ENCODE measurements around the gene STPG2. TPM values are rescaled to one million over a fixed set of nuclear protein-coding genes. Genes with fewer than 3 reads are reported as not detected.
"Not testable (repeated sequence)": the region's sequence is repeated elsewhere in the genome, so short reads cannot be mapped to it uniquely, and the experiment has no call there.

The STPG2 gene
- total RNA-seq, 1 donor from 2014 or later = 15.6 TPM

- no peak for DNase-seq
These were observed 515.5 kb downstream of the STPG2 start for GRCh38 chr4:97627750-97628149.

GRCh38 chr4:97624204-97624603, 519.1 kb downstream of the STPG2 start:
- no peak for DNase-seq

- no peak for DNase-seq
These were observed 537.3 kb downstream of the STPG2 start for GRCh38 chr4:97605932-97606331.

- DNase-seq = no peak
These were observed 550.0 kb downstream of the STPG2 start for GRCh38 chr4:97593248-97593647.

- no peak for DNase-seq
These were observed 553.0 kb downstream of the STPG2 start for GRCh38 chr4:97590266-97590665.

- no peak for DNase-seq
These were observed 553.6 kb downstream of the STPG2 start for GRCh38 chr4:97589481-97590196.

- no peak for DNase-seq
These were observed 555.4 kb downstream of the STPG2 start for GRCh38 chr4:97587912-97588311.

GRCh38 chr4:97585274-97585673, 558.0 kb downstream of the STPG2 start:
- no peak for DNase-seq

GRCh38 chr4:97582890-97583289, 560.4 kb downstream of the STPG2 start:
- DNase-seq = no peak

GRCh38 chr4:97577004-97577403, 566.3 kb downstream of the STPG2 start:
- DNase-seq = no peak

GRCh38 chr4:97560009-97560408, 583.3 kb downstream of the STPG2 start:
- no peak for DNase-seq

GRCh38 chr4:97558204-97558778, 585.0 kb downstream of the STPG2 start:
- DNase-seq = no peak

GRCh38 chr4:97550637-97551036, 592.6 kb downstream of the STPG2 start:
- not testable (repeated sequence) for DNase-seq

- DNase-seq = no peak
These were observed 594.2 kb downstream of the STPG2 start for GRCh38 chr4:97548943-97549583.

- DNase-seq = no peak
These were observed 595.1 kb downstream of the STPG2 start for GRCh38 chr4:97548186-97548585.

GRCh38 chr4:97531351-97531750, 611.9 kb downstream of the STPG2 start:
- DNase-seq = no peak

- DNase-seq = no peak
These were observed 612.6 kb downstream of the STPG2 start for GRCh38 chr4:97530676-97531075.

- no peak for DNase-seq
These were observed 618.0 kb downstream of the STPG2 start for GRCh38 chr4:97525236-97525635.

GRCh38 chr4:97517939-97518338, 625.3 kb downstream of the STPG2 start:
- no peak for DNase-seq

GRCh38 chr4:97513917-97514316, 629.4 kb downstream of the STPG2 start:
- no peak for DNase-seq

Measured in occipital lobe (tissue), 2 donors.